ENCODE results near the gene DNAH1.

Gene DNAH1

GRCh38 chr3:52408466-52408865 lies 92.3 kb downstream of the DNAH1 start:
- no peaks in the 10 kb centered on the region for H3K9me3 ChIP-seq (ENCODE audit: control insufficient read depth in 2 of 2, low read length in 2 of 2)
- no peaks in the 10 kb centered on the region for H3K27me3 ChIP-seq (ENCODE audit: control insufficient read depth in 2 of 2, insufficient read depth in 2 of 2, low read length in 2 of 2)
- peaks cover 29 to 44% of the 10 kb centered on the region in 2 donors for H3K36me3 ChIP-seq (ENCODE audit: control insufficient read depth in 2 of 2, insufficient read depth in 2 of 2, low read length in 2 of 2)
- H3K9ac ChIP-seq (ENCODE audit: low read depth in 1 of 2, low read length in 2 of 2) = peak overlapping the region in 1 of 2 donors; percentile 38
- H3K27ac ChIP-seq (ENCODE audit: low read depth in 2 of 2, low read length in 2 of 2) = no peak overlapping the region
- peaks cover 46 to 49% of the 10 kb centered on the region in 2 donors for H3K4me1 ChIP-seq (ENCODE audit: control insufficient read depth in 2 of 2, insufficient read depth in 2 of 2, low read length in 2 of 2)
- H3K4me3 ChIP-seq (ENCODE audit: low read length in 2 of 2) = peak overlapping the region in 1 of 2 donors; percentile 78

- no peaks in the 10 kb centered on the region for H3K27me3 ChIP-seq (ENCODE audit: control insufficient read depth in 2 of 2, insufficient read depth in 2 of 2, low read length in 2 of 2)
- no peak overlapping the region for H3K4me3 ChIP-seq (ENCODE audit: low read length in 2 of 2)
- H3K36me3 ChIP-seq (ENCODE audit: control insufficient read depth in 2 of 2, insufficient read depth in 2 of 2, low read length in 2 of 2) = no peaks in the 10 kb centered on the region
- no peaks in the 10 kb centered on the region for H3K9me3 ChIP-seq (ENCODE audit: control insufficient read depth in 2 of 2, low read length in 2 of 2)
- no peak overlapping the region for H3K9ac ChIP-seq (ENCODE audit: low read depth in 1 of 2, low read length in 2 of 2)
- H3K27ac ChIP-seq (ENCODE audit: low read depth in 2 of 2, low read length in 2 of 2) = no peak overlapping the region
- H3K4me1 ChIP-seq (ENCODE audit: control insufficient read depth in 2 of 2, insufficient read depth in 2 of 2, low read length in 2 of 2) = peaks cover 17 to 21% of the 10 kb centered on the region in 2 donors
These were observed 99.7 kb downstream of the DNAH1 start for GRCh38 chr3:52415800-52416199.

GRCh38 chr3:52420388-52420787 lies 104.3 kb downstream of the DNAH1 start:
- no peaks in the 10 kb centered on the region for H3K9me3 ChIP-seq (ENCODE audit: control insufficient read depth in 2 of 2, low read length in 2 of 2)
- H3K27me3 ChIP-seq (ENCODE audit: control insufficient read depth in 2 of 2, insufficient read depth in 2 of 2, low read length in 2 of 2) = no peaks in the 10 kb centered on the region
- no peak overlapping the region for H3K4me3 ChIP-seq (ENCODE audit: low read length in 2 of 2)
- peaks cover 0 to 5% of the 10 kb centered on the region in 2 donors for H3K36me3 ChIP-seq (ENCODE audit: control insufficient read depth in 2 of 2, insufficient read depth in 2 of 2, low read length in 2 of 2)
- no peak overlapping the region for H3K27ac ChIP-seq (ENCODE audit: low read depth in 2 of 2, low read length in 2 of 2)
- H3K4me1 ChIP-seq (ENCODE audit: control insufficient read depth in 2 of 2, insufficient read depth in 2 of 2, low read length in 2 of 2) = no peaks in the 10 kb centered on the region
- H3K9ac ChIP-seq (ENCODE audit: low read depth in 1 of 2, low read length in 2 of 2) = no peak overlapping the region

GRCh38 chr3:52422669-52423068 lies 106.5 kb downstream of the DNAH1 start:
- H3K27ac ChIP-seq (ENCODE audit: low read depth in 2 of 2, low read length in 2 of 2) = no peak overlapping the region
- H3K9ac ChIP-seq (ENCODE audit: low read depth in 1 of 2, low read length in 2 of 2) = no peak overlapping the region
- peaks cover 0 to 5% of the 10 kb centered on the region in 2 donors for H3K36me3 ChIP-seq (ENCODE audit: control insufficient read depth in 2 of 2, insufficient read depth in 2 of 2, low read length in 2 of 2)
- no peaks in the 10 kb centered on the region for H3K27me3 ChIP-seq (ENCODE audit: control insufficient read depth in 2 of 2, insufficient read depth in 2 of 2, low read length in 2 of 2)
- no peak overlapping the region for H3K4me3 ChIP-seq (ENCODE audit: low read length in 2 of 2)
- no peaks in the 10 kb centered on the region for H3K9me3 ChIP-seq (ENCODE audit: control insufficient read depth in 2 of 2, low read length in 2 of 2)
- no peaks in the 10 kb centered on the region for H3K4me1 ChIP-seq (ENCODE audit: control insufficient read depth in 2 of 2, insufficient read depth in 2 of 2, low read length in 2 of 2)

- Histone ChIP-seq H3K4me3 (ENCODE audit: low read length in 2 of 2) (no peak overlapping the region), H3K9me3 (ENCODE audit: control insufficient read depth in 2 of 2, low read length in 2 of 2) (no peaks in the 10 kb centered on the region), H3K36me3 (ENCODE audit: control insufficient read depth in 2 of 2, insufficient read depth in 2 of 2, low read length in 2 of 2) (peaks cover 0 to 5% of the 10 kb centered on the region in 2 donors), H3K4me1 (ENCODE audit: control insufficient read depth in 2 of 2, insufficient read depth in 2 of 2, low read length in 2 of 2) (no peaks in the 10 kb centered on the region), H3K27me3 (ENCODE audit: control insufficient read depth in 2 of 2, insufficient read depth in 2 of 2, low read length in 2 of 2) (no peaks in the 10 kb centered on the region), H3K9ac (ENCODE audit: low read depth in 1 of 2, low read length in 2 of 2) (no peak overlapping the region), H3K27ac (ENCODE audit: low read depth in 2 of 2, low read length in 2 of 2) (no peak overlapping the region)
These were observed 107.1 kb downstream of the DNAH1 start for GRCh38 chr3:52423173-52423572.

- no peaks in the 10 kb centered on the region for H3K36me3 ChIP-seq (ENCODE audit: control insufficient read depth in 2 of 2, insufficient read depth in 2 of 2, low read length in 2 of 2)
- H3K4me3 ChIP-seq (ENCODE audit: low read length in 2 of 2) = no peak overlapping the region
- peaks cover under 1 to 3% of the 10 kb centered on the region in 2 donors for H3K4me1 ChIP-seq (ENCODE audit: control insufficient read depth in 2 of 2, insufficient read depth in 2 of 2, low read length in 2 of 2)
- no peak overlapping the region for H3K9ac ChIP-seq (ENCODE audit: low read depth in 1 of 2, low read length in 2 of 2)
- H3K27ac ChIP-seq (ENCODE audit: low read depth in 2 of 2, low read length in 2 of 2) = no peak overlapping the region
- H3K9me3 ChIP-seq (ENCODE audit: control insufficient read depth in 2 of 2, low read length in 2 of 2) = no peaks in the 10 kb centered on the region
- H3K27me3 ChIP-seq (ENCODE audit: control insufficient read depth in 2 of 2, insufficient read depth in 2 of 2, low read length in 2 of 2) = no peaks in the 10 kb centered on the region
These were observed 112.3 kb downstream of the DNAH1 start for GRCh38 chr3:52428151-52429005.

GRCh38 chr3:52429031-52429430 lies 112.9 kb downstream of the DNAH1 start:
- Histone ChIP-seq H3K27ac (ENCODE audit: low read depth in 2 of 2, low read length in 2 of 2) (no peak overlapping the region), H3K36me3 (ENCODE audit: control insufficient read depth in 2 of 2, insufficient read depth in 2 of 2, low read length in 2 of 2) (no peaks in the 10 kb centered on the region), H3K9me3 (ENCODE audit: control insufficient read depth in 2 of 2, low read length in 2 of 2) (no peaks in the 10 kb centered on the region), H3K27me3 (ENCODE audit: control insufficient read depth in 2 of 2, insufficient read depth in 2 of 2, low read length in 2 of 2) (no peaks in the 10 kb centered on the region), H3K4me1 (ENCODE audit: control insufficient read depth in 2 of 2, insufficient read depth in 2 of 2, low read length in 2 of 2) (peaks cover 5 to 8% of the 10 kb centered on the region in 2 donors), H3K4me3 (ENCODE audit: low read length in 2 of 2) (no peak overlapping the region), H3K9ac (ENCODE audit: low read depth in 1 of 2, low read length in 2 of 2) (no peak overlapping the region)

GRCh38 chr3:52429779-52430415 lies 113.8 kb downstream of the DNAH1 start:
- H3K4me1 ChIP-seq (ENCODE audit: control insufficient read depth in 2 of 2, insufficient read depth in 2 of 2, low read length in 2 of 2) = peaks cover 5 to 8% of the 10 kb centered on the region in 2 donors
- no peak overlapping the region for H3K9ac ChIP-seq (ENCODE audit: low read depth in 1 of 2, low read length in 2 of 2)
- H3K4me3 ChIP-seq (ENCODE audit: low read length in 2 of 2) = no peak overlapping the region
- H3K36me3 ChIP-seq (ENCODE audit: control insufficient read depth in 2 of 2, insufficient read depth in 2 of 2, low read length in 2 of 2) = no peaks in the 10 kb centered on the region
- H3K27me3 ChIP-seq (ENCODE audit: control insufficient read depth in 2 of 2, insufficient read depth in 2 of 2, low read length in 2 of 2) = no peaks in the 10 kb centered on the region
- no peak overlapping the region for H3K27ac ChIP-seq (ENCODE audit: low read depth in 2 of 2, low read length in 2 of 2)
- no peaks in the 10 kb centered on the region for H3K9me3 ChIP-seq (ENCODE audit: control insufficient read depth in 2 of 2, low read length in 2 of 2)

GRCh38 chr3:52430416-52430810 lies 114.3 kb downstream of the DNAH1 start:
- no peak overlapping the region for H3K4me3 ChIP-seq (ENCODE audit: low read length in 2 of 2)
- no peaks in the 10 kb centered on the region for H3K36me3 ChIP-seq (ENCODE audit: control insufficient read depth in 2 of 2, insufficient read depth in 2 of 2, low read length in 2 of 2)
- no peak overlapping the region for H3K27ac ChIP-seq (ENCODE audit: low read depth in 2 of 2, low read length in 2 of 2)

GRCh38 chr3:52431459-52432223 lies 115.5 kb downstream of the DNAH1 start:
- Histone ChIP-seq H3K4me3 (ENCODE audit: low read length in 2 of 2) (no peak overlapping the region), H3K27ac (ENCODE audit: low read depth in 2 of 2, low read length in 2 of 2) (no peak overlapping the region), H3K9ac (ENCODE audit: low read depth in 1 of 2, low read length in 2 of 2) (no peak overlapping the region), H3K4me1 (ENCODE audit: control insufficient read depth in 2 of 2, insufficient read depth in 2 of 2, low read length in 2 of 2) (peaks cover 5 to 8% of the 10 kb centered on the region in 2 donors), H3K9me3 (ENCODE audit: control insufficient read depth in 2 of 2, low read length in 2 of 2) (no peaks in the 10 kb centered on the region), H3K36me3 (ENCODE audit: control insufficient read depth in 2 of 2, insufficient read depth in 2 of 2, low read length in 2 of 2) (no peaks in the 10 kb centered on the region), H3K27me3 (ENCODE audit: control insufficient read depth in 2 of 2, insufficient read depth in 2 of 2, low read length in 2 of 2) (no peaks in the 10 kb centered on the region)

More at GRCh38 chr3:52430416-52430810, 114.3 kb downstream of the DNAH1 start:
- peaks cover 5 to 8% of the 10 kb centered on the region in 2 donors for H3K4me1 ChIP-seq (ENCODE audit: control insufficient read depth in 2 of 2, insufficient read depth in 2 of 2, low read length in 2 of 2)
- H3K9me3 ChIP-seq (ENCODE audit: control insufficient read depth in 2 of 2, low read length in 2 of 2) = no peaks in the 10 kb centered on the region
- no peaks in the 10 kb centered on the region for H3K27me3 ChIP-seq (ENCODE audit: control insufficient read depth in 2 of 2, insufficient read depth in 2 of 2, low read length in 2 of 2)
- no peak overlapping the region for H3K9ac ChIP-seq (ENCODE audit: low read depth in 1 of 2, low read length in 2 of 2)

Data from mucosa of rectum (tissue), 2 donors.